Endodermal cell (in vitro differentiated cells): Measurements from ENCODE around the gene ATP6V1A. TPM values are rescaled to one million over a fixed set of nuclear protein-coding genes. Genes with fewer than 3 reads are reported as not detected.
A peak's percentile ranks its signal among the peaks of the same experiment; 100 is the strongest.

Experiments used
- DNase-seq: peaks from one replicate; pipeline ENCODE4 v3.0.0-alpha.2; 2017
- H3K27ac ChIP-seq: 2 replicates; pipeline ENCODE4 v1.5.1; 2013; ENCODE audit warnings: mild to moderate bottlenecking, low read depth, low read length, moderate library complexity
- H3K27me3 ChIP-seq: 2 replicates; pipeline ENCODE4 v1.6.1; 2013; ENCODE audit warnings: mild to moderate bottlenecking, low read length, moderate library complexity; ENCODE audit not compliant: insufficient read depth, control insufficient read depth, poor library complexity, severe bottlenecking
- H3K36me3 ChIP-seq: 2 replicates; pipeline ENCODE4 v1.7.0; 2013; ENCODE audit warnings: mild to moderate bottlenecking, low read length, moderate library complexity; ENCODE audit not compliant: control insufficient read depth, insufficient read depth
- H3K4me1 ChIP-seq: one replicate; pipeline ENCODE4 v1.7.0; 2013; ENCODE audit warnings: low read length; ENCODE audit not compliant: control insufficient read depth, insufficient read depth
- H3K4me3 ChIP-seq: 2 replicates; pipeline ENCODE4 v1.5.1; 2013; ENCODE audit warnings: mild to moderate bottlenecking, low read length, moderate library complexity
- H3K9ac ChIP-seq: 2 replicates; pipeline ENCODE4 v1.6.1; 2013; ENCODE audit warnings: mild to moderate bottlenecking, low read length, moderate library complexity; ENCODE audit not compliant: poor library complexity, severe bottlenecking; ENCODE audit errors: extremely low read depth
- H3K9me3 ChIP-seq: 2 replicates; pipeline ENCODE4 v1.6.1; 2013; ENCODE audit warnings: mild to moderate bottlenecking, low read length, moderate library complexity; ENCODE audit not compliant: control insufficient read depth
- H3K27ac Mint-ChIP-seq: 2 replicates; pipeline ENCODE4 v1.8.0; 2020; ENCODE audit warnings: mixed read lengths
- H3K27me3 Mint-ChIP-seq: 2 replicates; pipeline ENCODE4 v1.8.0; 2021; ENCODE audit warnings: mild to moderate bottlenecking, mixed read lengths; ENCODE audit not compliant: insufficient read depth
- H3K36me3 Mint-ChIP-seq: 2 replicates; pipeline ENCODE4 v1.8.0; 2020; ENCODE audit warnings: low read depth, mixed read lengths
- H3K4me1 Mint-ChIP-seq: 2 replicates; pipeline ENCODE4 v1.8.0; 2020; ENCODE audit warnings: mixed read lengths
- H3K4me3 Mint-ChIP-seq: 2 replicates; pipeline ENCODE4 v1.8.0; 2020; ENCODE audit warnings: mild to moderate bottlenecking, moderate library complexity, mixed read lengths
- H3K9me3 Mint-ChIP-seq: 2 replicates; pipeline ENCODE4 v1.8.0; 2020; ENCODE audit warnings: mild to moderate bottlenecking, mixed read lengths
- CTCF ChIP-seq: fragments of 200-600 bp; sonication (generic); conservative IDR thresholded peaks from 2 replicates; pipeline ENCODE4 v1.5.0; 2021; ENCODE audit warnings: antibody characterized with exemption, mild to moderate bottlenecking
- WGBS, 2 experiments: methylation state at CpG; one replicate each; pipeline versions ENCODE4 v1.1.5 to v1.1.7; 2013; ENCODE audit warnings: missing lambda C conversion rate in 2 of 2, mixed read lengths in 1 of 2; ENCODE audit not compliant: insufficient coverage in 1 of 2, insufficient read length in 1 of 2; 5-methylcytosine and 5-hydroxymethylcytosine counted together
- total RNA-seq, 2 donors: library from RNA; stranded (reverse); fragmentation: NEBNext Ultra II Directional in 1 of 2; extraction: Animal tissue kit (Norgen Biotek cat#: 25700) in 1 of 2; gene quantifications; 2 replicates in 1 of 2; 3 replicates in 1 of 2; pipeline ENCODE4 v1.2.1, GENCODE V29; 2021

Gene ATP6V1A
- total RNA-seq, 2 donors from 2014 or later: 58.4 to 63.4 TPM

- peak; percentile 92 for TF ChIP-seq CTCF
- Mint-ChIP-seq H3K36me3 (no peaks in the 10 kb centered on the region), H3K4me3 (peak within 1 kb of the TSS; percentile 68), H3K9me3 (no peaks in the 10 kb centered on the region), H3K4me1 (peaks cover 8% of the 10 kb centered on the region), H3K27ac (peak within 1 kb of the TSS; percentile 50), H3K27me3 (peaks cover 11% of the 10 kb centered on the region)
- Histone ChIP-seq H3K36me3 (no peaks in the 10 kb centered on the region), H3K4me1 (no peaks in the 10 kb centered on the region), H3K27ac (no peak within 1 kb of the TSS), H3K27me3 (no peaks in the 10 kb centered on the region), H3K9ac (peak within 1 kb of the TSS; percentile 58), H3K9me3 (no peaks in the 10 kb centered on the region), H3K4me3 (peak within 1 kb of the TSS; percentile 81)
- peak; percentile 95 for DNase-seq
- WGBS, 2 experiments: 0 to 1% methylated on average over 16 to 48 of the region's 48 CpGs
These were observed 91.9 kb downstream of the ATP6V1A start, which contains the start of gene GRAMD1C for GRCh38 chr3:113838631-113839209. TSS of gene GRAMD1C (plus strand) at chr3:113838788. CDS start at chr3:113838910, 122 bp downstream.

DNA sequence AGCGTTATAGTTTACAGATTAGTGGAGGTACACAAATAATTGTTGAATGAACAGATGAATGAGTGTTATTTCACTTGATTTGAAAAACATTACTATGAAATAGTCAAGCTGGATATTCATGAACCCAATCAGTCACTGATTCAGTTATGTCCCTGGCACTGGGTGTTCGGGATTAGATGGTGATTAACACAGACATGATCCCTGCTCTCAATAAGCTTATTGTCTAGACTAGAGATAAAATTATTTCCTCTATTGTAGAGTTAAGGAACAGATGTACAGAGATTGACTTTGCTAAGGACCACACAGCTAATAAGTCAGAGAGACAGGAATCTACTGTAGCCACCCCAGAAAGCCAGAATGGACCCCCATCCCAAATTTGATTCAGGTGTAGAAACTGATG, 92.7 kb downstream of the ATP6V1A start:
- H3K4me1 Mint-ChIP-seq: peaks cover 7% of the 10 kb centered on the region
- H3K27ac ChIP-seq: no peak overlapping the region
- no peak overlapping the region for H3K27ac Mint-ChIP-seq

DNA sequence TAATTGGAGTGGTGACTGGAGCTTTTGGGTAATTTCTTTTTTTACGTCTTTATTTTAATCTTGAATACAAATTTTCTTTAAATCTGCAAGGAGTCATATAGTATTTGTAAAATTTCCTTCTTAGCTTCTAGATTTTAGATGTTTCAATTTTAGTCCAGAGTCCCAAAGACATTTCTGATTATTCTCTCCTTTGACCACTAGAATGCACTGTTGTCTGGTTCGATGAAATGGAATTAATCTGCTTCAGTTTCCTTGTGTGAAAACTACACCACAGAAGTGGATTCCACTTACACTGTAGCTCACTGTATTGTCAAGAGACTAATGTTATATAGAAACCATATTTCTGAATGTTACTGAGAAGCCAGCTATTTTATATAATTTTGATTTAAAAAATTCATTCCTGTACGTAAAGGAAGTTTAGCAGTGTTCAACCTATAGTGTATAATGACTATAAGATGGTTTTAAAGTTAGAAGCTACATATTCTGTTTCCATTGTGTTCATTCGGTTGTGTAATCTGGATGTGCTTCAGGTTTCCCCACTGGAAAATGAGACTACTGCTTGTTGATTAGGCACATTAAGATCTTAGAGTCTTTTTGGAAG, 97.9 kb downstream of the ATP6V1A start:
- no peaks in the 10 kb centered on the region for H3K36me3 Mint-ChIP-seq
- no peak overlapping the region for H3K27ac ChIP-seq
- no peak overlapping the region for H3K4me3 Mint-ChIP-seq
- no peaks in the 10 kb centered on the region for H3K9me3 Mint-ChIP-seq
- H3K4me3 ChIP-seq: no peak overlapping the region
- no peaks in the 10 kb centered on the region for H3K4me1 ChIP-seq
- peaks cover 4% of the 10 kb centered on the region for H3K27me3 Mint-ChIP-seq
- H3K27ac Mint-ChIP-seq: no peak overlapping the region
- H3K9ac ChIP-seq: no peak overlapping the region
- DNase-seq: no peak
- WGBS, 2 experiments: 68 to 75% methylated on average over 3 to 4 of the region's 4 CpGs
- no peaks in the 10 kb centered on the region for H3K27me3 ChIP-seq
- no peaks in the 10 kb centered on the region for H3K4me1 Mint-ChIP-seq
- TF ChIP-seq CTCF: peak; percentile 76
- no peaks in the 10 kb centered on the region for H3K9me3 ChIP-seq
- no peaks in the 10 kb centered on the region for H3K36me3 ChIP-seq

More for the DNA sequence above, 92.7 kb downstream of the ATP6V1A start:
- Mint-ChIP-seq H3K27me3 (peaks cover 11% of the 10 kb centered on the region), H3K9me3 (no peaks in the 10 kb centered on the region), H3K36me3 (no peaks in the 10 kb centered on the region), H3K4me3 (peak overlapping the region; percentile 68)
- DNase-seq: no peak
- no peak overlapping the region for H3K9ac ChIP-seq
- H3K9me3 ChIP-seq: no peaks in the 10 kb centered on the region
- 94 to 100% methylated on average over 2 of the region's 2 CpGs for WGBS, 2 experiments
- no peaks in the 10 kb centered on the region for H3K27me3 ChIP-seq
- no peaks in the 10 kb centered on the region for H3K4me1 ChIP-seq
- no peaks in the 10 kb centered on the region for H3K36me3 ChIP-seq
- H3K4me3 ChIP-seq: peak overlapping the region; percentile 81
- TF ChIP-seq CTCF: no peak
